Stimulated activated CD4-positive, alpha-beta T cell treated with anti-CD3 and anti-CD28 coated beads, TNF-alpha, amount 100 ng/mL, for 24 hours (primary cell): ENCODE measurements around the gene IQSEC3.
"Not testable (repeated sequence)": the region's sequence is repeated elsewhere in the genome, so short reads cannot be mapped to it uniquely, and the experiment has no call there.

Experiments
- DNase-seq, 3 experiments: peaks; one replicate each; pipeline ENCODE4 v3.0.0-alpha.2; 2020; ENCODE audit warnings: low read depth in 3 of 3

Gene IQSEC3

GRCh38 chr12:214003-214741, 147.6 kb downstream of the IQSEC3 start, which contains the start of gene SLC6A12:
Gene SLC6A12 (minus strand): TSS chr12:214157. CDS start chr12:209986, 4,171 bp downstream.
- no peak for DNase-seq

GRCh38 chr12:215116-215515, 148.5 kb downstream of the IQSEC3 start:
- DNase-seq: no peak

GRCh38 chr12:217029-217428, 150.5 kb downstream of the IQSEC3 start:
- not testable (repeated sequence) for DNase-seq

GRCh38 chr12:218221-218620, 151.7 kb downstream of the IQSEC3 start:
- no peak for DNase-seq

GRCh38 chr12:218728-219590, 152.4 kb downstream of the IQSEC3 start:
- no peak for DNase-seq

- peak; percentile 9 to 69 (median 13) for DNase-seq
Measured at GRCh38 chr12:219891-220352, 153.4 kb downstream of the IQSEC3 start.

GRCh38 chr12:220491-220890, 153.9 kb downstream of the IQSEC3 start:
- no peak for DNase-seq

GRCh38 chr12:220946-221550, 154.5 kb downstream of the IQSEC3 start:
- no peak for DNase-seq

GRCh38 chr12:221736-222135, 155.2 kb downstream of the IQSEC3 start:
- DNase-seq: no peak

GRCh38 chr12:223841-224240, 157.3 kb downstream of the IQSEC3 start:
- DNase-seq: no peak

GRCh38 chr12:224330-224729, 157.8 kb downstream of the IQSEC3 start:
- no peak for DNase-seq

GRCh38 chr12:225012-225411, 158.4 kb downstream of the IQSEC3 start:
- no peak for DNase-seq

GRCh38 chr12:226401-226800, 159.8 kb downstream of the IQSEC3 start:
- DNase-seq: no peak

GRCh38 chr12:227286-227915, 160.8 kb downstream of the IQSEC3 start:
- no peak for DNase-seq
